ENCODE measurements around the gene PCYOX1L. TPM values are rescaled to one million over a fixed set of nuclear protein-coding genes. Genes with fewer than 3 reads are reported as not detected.

PCYOX1L gene
- total RNA-seq, 4 donors from 2014 or later = 2.6 to 6.1 (median 3.1) TPM

GRCh38 chr5:149379818-149380374 lies 22.1 kb downstream of the PCYOX1L start:
- TF ChIP-seq, protein P1, sequence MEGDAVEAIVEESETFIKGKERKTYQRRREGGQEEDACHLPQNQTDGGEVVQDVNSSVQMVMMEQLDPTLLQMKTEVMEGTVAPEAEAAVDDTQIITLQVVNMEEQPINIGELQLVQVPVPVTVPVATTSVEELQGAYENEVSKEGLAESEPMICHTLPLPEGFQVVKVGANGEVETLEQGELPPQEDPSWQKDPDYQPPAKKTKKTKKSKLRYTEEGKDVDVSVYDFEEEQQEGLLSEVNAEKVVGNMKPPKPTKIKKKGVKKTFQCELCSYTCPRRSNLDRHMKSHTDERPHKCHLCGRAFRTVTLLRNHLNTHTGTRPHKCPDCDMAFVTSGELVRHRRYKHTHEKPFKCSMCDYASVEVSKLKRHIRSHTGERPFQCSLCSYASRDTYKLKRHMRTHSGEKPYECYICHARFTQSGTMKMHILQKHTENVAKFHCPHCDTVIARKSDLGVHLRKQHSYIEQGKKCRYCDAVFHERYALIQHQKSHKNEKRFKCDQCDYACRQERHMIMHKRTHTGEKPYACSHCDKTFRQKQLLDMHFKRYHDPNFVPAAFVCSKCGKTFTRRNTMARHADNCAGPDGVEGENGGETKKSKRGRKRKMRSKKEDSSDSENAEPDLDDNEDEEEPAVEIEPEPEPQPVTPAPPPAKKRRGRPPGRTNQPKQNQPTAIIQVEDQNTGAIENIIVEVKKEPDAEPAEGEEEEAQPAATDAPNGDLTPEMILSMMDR (IDR thresholded peaks at IDR 0.05; ENCODE audit: low read depth) = no peak

GRCh38 chr5:149380466-149381121 lies 22.7 kb downstream of the PCYOX1L start:
- TF ChIP-seq, protein P1 (IDR thresholded peaks at IDR 0.05; ENCODE audit: low read depth) = no peak

DNA sequence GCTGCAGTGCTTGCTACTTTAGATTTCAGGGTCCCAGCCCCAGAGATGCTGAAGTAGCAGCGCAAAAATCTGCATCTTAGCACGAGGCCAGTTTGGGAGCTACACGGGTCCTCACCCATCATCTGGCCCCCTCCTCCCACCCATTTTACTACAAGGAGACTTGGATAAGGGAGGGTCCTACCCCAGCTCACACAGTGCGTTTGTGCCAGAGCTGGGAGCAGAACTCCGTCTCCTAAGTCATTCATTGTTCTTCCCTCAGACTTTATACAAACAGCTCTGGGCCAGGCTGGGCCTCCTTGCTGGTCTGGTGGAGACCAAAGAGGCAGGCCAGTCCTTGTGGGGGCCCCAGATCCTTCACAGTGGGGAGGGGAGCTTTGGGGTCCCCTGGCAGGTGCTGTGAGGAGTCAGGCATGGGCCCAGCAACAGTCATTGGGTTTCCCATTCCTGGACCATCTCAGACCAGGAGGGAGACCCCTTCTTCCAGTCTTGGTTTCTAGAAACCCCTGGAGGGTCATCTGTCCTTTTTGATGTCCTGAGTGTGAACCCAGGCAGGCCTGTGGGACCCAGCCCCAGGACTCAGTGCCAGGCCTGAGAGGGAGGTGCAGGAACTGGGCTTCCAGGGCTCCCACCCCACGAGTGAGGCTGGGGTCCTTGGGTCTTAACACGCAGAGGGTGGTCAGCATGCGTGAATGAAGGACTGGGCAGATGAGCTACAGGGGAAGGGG lies 23.6 kb downstream of the PCYOX1L start:
- TF ChIP-seq, protein P1 (IDR thresholded peaks at IDR 0.05; ENCODE audit: low read depth) = no peak

GRCh38 chr5:149381986-149382338 lies 24.1 kb downstream of the PCYOX1L start:
- TF ChIP-seq, protein P1 (IDR thresholded peaks at IDR 0.05; ENCODE audit: low read depth) = no peak

GRCh38 chr5:149382517-149383220 lies 24.8 kb downstream of the PCYOX1L start:
- TF ChIP-seq, protein P1 (IDR thresholded peaks at IDR 0.05; ENCODE audit: low read depth) = no peak

- TF ChIP-seq, protein P1 (IDR thresholded peaks at IDR 0.05; ENCODE audit: low read depth) = no peak
Observed at GRCh38 chr5:149383399-149383798, 25.6 kb downstream of the PCYOX1L start.

DNA sequence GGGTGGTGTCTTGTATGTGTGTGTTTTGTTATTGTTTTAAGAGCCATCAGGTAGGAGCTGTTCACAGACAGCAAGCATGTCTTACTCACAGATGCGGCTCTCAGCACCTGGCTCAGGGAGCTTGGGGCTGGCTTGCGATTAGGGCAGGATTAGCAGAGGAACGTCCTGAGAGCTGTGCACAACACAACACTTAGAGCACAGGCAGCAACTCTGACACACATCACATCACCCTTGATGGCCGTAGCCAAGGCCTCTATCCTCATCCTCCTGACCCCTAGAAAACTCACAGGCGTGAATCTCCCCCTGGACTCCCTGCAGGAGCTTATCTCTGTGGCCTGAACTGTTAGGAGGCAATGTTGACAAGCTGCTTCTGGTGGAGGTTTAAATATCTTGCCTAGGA lies 28.3 kb downstream of the PCYOX1L start:
- TF ChIP-seq, protein P1 (IDR thresholded peaks at IDR 0.05; ENCODE audit: low read depth) = no peak
